GM12878 (cell line): Measurements from ENCODE around the gene SHISA9. TPM values are rescaled to one million over a fixed set of nuclear protein-coding genes. Genes with fewer than 3 reads are reported as not detected.

Source experiments
- ATAC-seq: fragments of 200-7000 bp; cut with Tn5 transposase; 3 replicates; pipeline ENCODE4 v1.9.1; 2020; ENCODE audit warnings: mild to moderate bottlenecking, moderate library complexity
- BruUV-seq: library from RNA; stranded (reverse); fragments of 400-500 nt; replicated peaks from 2 replicates; lab custom pipeline; 2021; lab: Mats Ljungman, UMichigan
- CTCF ChIA-PET: fragments of 300-600 bp; sonication (Branson Sonifier 250); formaldehyde crosslinking; extraction: SDS; loops from one replicate; lab custom pipeline; 2021; ENCODE audit warnings: inconsistent platforms; lab: Yijun Ruan, JAX
- POLR2A ChIA-PET: fragments of 350-600 bp; formaldehyde crosslinking; extraction: SDS; loops from one replicate; lab custom pipeline; 2021; ENCODE audit warnings: inconsistent platforms; lab: Charles Lee
- RAD21 ChIA-PET: fragments of 300-600 bp; sonication (Branson Sonifier 250); formaldehyde crosslinking; loops from one replicate; lab custom pipeline; 2023; ENCODE audit warnings: antibody characterized with exemption; ENCODE audit not compliant: unreplicated experiment; lab: Charles Lee
- SMC1A ChIA-PET: fragments of 300-600 bp; sonication (Branson Sonifier 250); formaldehyde crosslinking; loops from one replicate; lab custom pipeline; 2023; ENCODE audit not compliant: unreplicated experiment, uncharacterized antibody; lab: Charles Lee
- DNase-seq: peaks from one replicate; pipeline ENCODE4 v3.0.0-alpha.2; 2011; ENCODE audit warnings: low read depth, low spot score
- FAIRE-seq: peaks from 3 replicates; lab custom pipeline; 2011; peaks lifted over from hg19 to GRCh38; lab: Jason Lieb, UNC
- H2AFZ ChIP-seq: 2 replicates; pipeline ENCODE4 v1.6.0; 2011; ENCODE audit warnings: low read depth, low read length, control low read depth; ENCODE audit not compliant: control insufficient read depth
- H3K27ac ChIP-seq: 2 replicates; pipeline ENCODE4 v1.5.1; 2011; ENCODE audit warnings: control low read depth; ENCODE audit not compliant: control insufficient read depth, insufficient read depth
- H3K27me3 ChIP-seq, 2 experiments: replicated peaks in 1 of 2; 2 replicates each; pipeline versions ENCODE4 v1.6.0 to v1.6.1; 2011; ENCODE audit warnings: low read length in 1 of 2; ENCODE audit not compliant: control insufficient read depth in 2 of 2, insufficient read depth in 2 of 2
- H3K36me3 ChIP-seq, 2 experiments: 2 replicates each; pipeline ENCODE4 v1.5.1; 2011; ENCODE audit warnings: low read length in 1 of 2; ENCODE audit not compliant: control insufficient read depth in 2 of 2, insufficient read depth in 2 of 2
- H3K4me1 ChIP-seq: 2 replicates; pipeline ENCODE4 v1.6.1; 2011; ENCODE audit warnings: mild to moderate bottlenecking, low read length, moderate library complexity, mixed read lengths; ENCODE audit not compliant: control insufficient read depth, insufficient read depth
- H3K4me2 ChIP-seq: 2 replicates; pipeline ENCODE4 v1.6.0; 2011; ENCODE audit warnings: control low read depth; ENCODE audit not compliant: control insufficient read depth, insufficient read depth
- H3K4me3 ChIP-seq: fragments of 200-600 bp; sonication (generic); 2 replicates; pipeline ENCODE4 v1.5.1; 2016
- H3K79me2 ChIP-seq: 2 replicates; pipeline ENCODE4 v1.6.0; 2011; ENCODE audit warnings: low read length; ENCODE audit not compliant: control insufficient read depth, insufficient read depth
- H3K9ac ChIP-seq: 2 replicates; pipeline ENCODE4 v1.8.0; 2011; ENCODE audit warnings: low read length, control low read depth, mixed read lengths; ENCODE audit not compliant: control insufficient read depth, insufficient read depth
- H3K9me3 ChIP-seq: replicated peaks from 3 replicates; pipeline ENCODE4 v1.5.1; 2011; ENCODE audit warnings: mild to moderate bottlenecking, low read length; ENCODE audit not compliant: control insufficient read depth, insufficient read depth
- H4K20me1 ChIP-seq: 2 replicates; pipeline ENCODE4 v1.6.0; 2011; ENCODE audit not compliant: control insufficient read depth, insufficient read depth
- ATF7 ChIP-seq: fragments of 450-650 bp; IDR thresholded peaks from 2 replicates; pipeline ENCODE4 v1.6.1; 2016; ENCODE audit warnings: low read depth, mild to moderate bottlenecking
- DPF2 ChIP-seq: fragments of 450-650 bp; IDR thresholded peaks from 2 replicates; pipeline ENCODE4 v1.6.1; 2017; ENCODE audit warnings: mild to moderate bottlenecking
- EZH2 ChIP-seq: IDR thresholded peaks from 2 replicates; pipeline ENCODE4 v1.6.1; 2012; ENCODE audit warnings: low read depth, mild to moderate bottlenecking, control low read depth, inconsistent platforms, low read length, borderline replicate concordance; ENCODE audit not compliant: control insufficient read depth
- JUND ChIP-seq: IDR thresholded peaks from 2 replicates; pipeline ENCODE4 v1.6.1; 2012; ENCODE audit warnings: low read depth, mild to moderate bottlenecking, low read length, improper control_type of control experiment, moderate library complexity
- MEF2A ChIP-seq: IDR thresholded peaks from 2 replicates; pipeline ENCODE4 v1.6.1; 2011; ENCODE audit warnings: low read depth, mild to moderate bottlenecking, low read length, moderate library complexity; ENCODE audit not compliant: insufficient read depth
- YBX1 ChIP-seq: fragments of 450-650 bp; IDR thresholded peaks from 2 replicates; pipeline ENCODE4 v1.6.1; 2016; ENCODE audit warnings: antibody characterized with exemption
- ZNF687 ChIP-seq: fragments of 450-650 bp; IDR thresholded peaks from 2 replicates; pipeline ENCODE4 v1.6.1; 2017; ENCODE audit warnings: mild to moderate bottlenecking, moderate library complexity
- WGBS: methylation state at CpG from one replicate; pipeline ENCODE4 v1.1.6; 2016; ENCODE audit warnings: low lambda C conversion rate; ENCODE audit not compliant: insufficient replicate concordance, insufficient coverage; ENCODE audit errors: missing lambda C conversion rate; 5-methylcytosine and 5-hydroxymethylcytosine counted together
- in situ Hi-C: fragments of 300-500 bp; cut with MboI; formaldehyde crosslinking; loops from 9 replicates; pipeline ENCODE4 v1.14.3; 2018; ENCODE audit warnings: mixed read lengths
- intact Hi-C: fragments of 100-400 bp; cut with micrococcal nuclease; formaldehyde crosslinking; loops from one replicate; pipeline ENCODE4 v1.14.2; 2022; ENCODE audit not compliant: unreplicated experiment
- polyA plus RNA-seq, 11 experiments: library from polyadenylated mRNA; depleted of rRNA in 4 of 11; unstranded in 6 of 11; stranded (reverse) in 5 of 11; fragments of >200 nt; fragmentation: Nextera tagmentation in 4 of 11; fragmentation: Illumina TruSeq in 1 of 11; extraction: Ambion mirVana in 4 of 11; extraction: Trizol in 1 of 11; gene quantifications; 1 replicate in 1 of 11; 2 replicates in 10 of 11; pipeline versions ENCODE4 v1.2.1 to v1.2.3, GENCODE V29; 2011 to 2016; ENCODE audit warnings: inconsistent platforms in 2 of 11, missing spikeins in 2 of 11, low read depth in 1 of 11
- total RNA-seq, 4 experiments: library from RNA; depleted of rRNA in 3 of 4; stranded (reverse); fragments of >200 nt in 3 of 4; fragmentation: Illumina TruSeq in 1 of 4; extraction: Trizol in 1 of 4; gene quantifications; 2 replicates each; pipeline versions ENCODE4 v1.2.1 to v1.2.3, GENCODE V29; 2013 to 2021
- TF ChIP-seq, protein P1 (sequence below): fragments of 450-650 bp; IDR thresholded peaks from 2 replicates; pipeline ENCODE4 v1.6.1; 2017; ENCODE audit warnings: mild to moderate bottlenecking

Gene SHISA9
- total and polyA plus RNA-seq, 10 of the 15 experiments (the other 5 are each of a cell fraction or from before 2014, with no cell fraction given): 0.03 to 25.5 (median 0.07) TPM

- H3K27ac ChIP-seq: no peak overlapping the region
- H3K4me1 ChIP-seq: no peaks in the 10 kb centered on the region
- intact Hi-C loops (no loop called here), in situ Hi-C loops (no loop called here)
- H3K9me3 ChIP-seq: no peaks in the 10 kb centered on the region
- no peak for TF ChIP-seq JUND
- TF ChIP-seq YBX1: no peak
- no peak for TF ChIP-seq DPF2
- TF ChIP-seq, protein P1, sequence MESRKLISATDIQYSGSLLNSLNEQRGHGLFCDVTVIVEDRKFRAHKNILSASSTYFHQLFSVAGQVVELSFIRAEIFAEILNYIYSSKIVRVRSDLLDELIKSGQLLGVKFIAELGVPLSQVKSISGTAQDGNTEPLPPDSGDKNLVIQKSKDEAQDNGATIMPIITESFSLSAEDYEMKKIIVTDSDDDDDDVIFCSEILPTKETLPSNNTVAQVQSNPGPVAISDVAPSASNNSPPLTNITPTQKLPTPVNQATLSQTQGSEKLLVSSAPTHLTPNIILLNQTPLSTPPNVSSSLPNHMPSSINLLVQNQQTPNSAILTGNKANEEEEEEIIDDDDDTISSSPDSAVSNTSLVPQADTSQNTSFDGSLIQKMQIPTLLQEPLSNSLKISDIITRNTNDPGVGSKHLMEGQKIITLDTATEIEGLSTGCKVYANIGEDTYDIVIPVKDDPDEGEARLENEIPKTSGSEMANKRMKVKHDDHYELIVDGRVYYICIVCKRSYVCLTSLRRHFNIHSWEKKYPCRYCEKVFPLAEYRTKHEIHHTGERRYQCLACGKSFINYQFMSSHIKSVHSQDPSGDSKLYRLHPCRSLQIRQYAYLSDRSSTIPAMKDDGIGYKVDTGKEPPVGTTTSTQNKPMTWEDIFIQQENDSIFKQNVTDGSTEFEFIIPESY: no peak
- no peak for TF ChIP-seq MEF2A
- TF ChIP-seq ATF7: no peak
- TF ChIP-seq ZNF687: no peak
- TF ChIP-seq EZH2: no peak
- ChIA-PET RAD21 (interaction anchor here (0.7 kb wide), 1 partner anchor 142 kb away, joined by 4 read pairs; no protein-coding TSS in a partner anchor), POLR2A (no interaction called here), CTCF (interaction anchor here (1.0 kb wide), 1 partner anchor 13 kb away, joined by 3 read pairs; no protein-coding TSS in a partner anchor), SMC1A (no interaction called here)
- no peak overlapping the region for H3K4me2 ChIP-seq
- H4K20me1 ChIP-seq: no peaks in the 10 kb centered on the region
- no peaks in the 10 kb centered on the region for H3K27me3 ChIP-seq
- FAIRE-seq (no peak), DNase-seq (no peak), ATAC-seq (no peak)
- no peaks in the 10 kb centered on the region for H3K79me2 ChIP-seq
- 0% methylated on average over 2 of the region's 2 CpGs for WGBS
- H2AFZ ChIP-seq: no peak overlapping the region
- H3K9ac ChIP-seq: no peak overlapping the region
- BruUV-seq: no TSS peak
- H3K36me3 ChIP-seq: no peaks in the 10 kb centered on the region
- H3K4me3 ChIP-seq: no peak overlapping the region
These were observed 113.1 kb downstream of the SHISA9 start for GRCh38 chr16:13014476-13014875.
